HepG2 (cell line): ENCODE data around the gene SF3B2. TPM values are rescaled to one million over a fixed set of nuclear protein-coding genes. Genes with fewer than 3 reads are reported as not detected.

Experiments
- ARID3A ChIP-seq: IDR thresholded peaks from 2 replicates; pipeline ENCODE4 v1.6.1; 2012; ENCODE audit warnings: low read depth, low read length, improper control_type of control experiment
- E2F2 ChIP-seq: sonication (generic); formaldehyde crosslinking; IDR thresholded peaks from 2 replicates; pipeline ENCODE4 v1.4.0; 2020; ENCODE audit warnings: missing genetic modification reagents, borderline replicate concordance
- ETV6 ChIP-seq: sonication (generic); formaldehyde crosslinking; conservative IDR thresholded peaks from 2 replicates; pipeline ENCODE4 v1.4.0; 2020; ENCODE audit warnings: missing genetic modification reagents
- FIP1L1 ChIP-seq: fragments of 200-400 bp; formaldehyde crosslinking; IDR thresholded peaks from 2 replicates; pipeline ENCODE4 v1.6.1; 2018; ENCODE audit warnings: low read depth, mild to moderate bottlenecking, low read length, moderate library complexity, borderline replicate concordance; ENCODE audit not compliant: insufficient read depth
- HINFP ChIP-seq: sonication (generic); formaldehyde crosslinking; IDR thresholded peaks from 2 replicates; pipeline ENCODE4 v1.4.0; 2020; ENCODE audit warnings: low read depth, mild to moderate bottlenecking, missing genetic modification reagents
- MIXL1 ChIP-seq: IDR thresholded peaks from 2 replicates; pipeline ENCODE4 v1.6.1; 2016
- NFE2L2 ChIP-seq: fragments of 150-350 bp; IDR thresholded peaks from 2 replicates; pipeline ENCODE4 v1.6.1; 2014; ENCODE audit warnings: low read length
- PBX2 ChIP-seq: IDR thresholded peaks from 2 replicates; pipeline ENCODE4 v1.6.1; 2016; ENCODE audit warnings: control low read depth
- POGK ChIP-seq: sonication (generic); formaldehyde crosslinking; conservative IDR thresholded peaks from 2 replicates; pipeline ENCODE4 v1.8.0; 2022; ENCODE audit warnings: mild to moderate bottlenecking, moderate library complexity, missing genetic modification reagents
- SP2 ChIP-seq: sonication (generic); formaldehyde crosslinking; IDR thresholded peaks from 2 replicates; pipeline ENCODE4 v1.5.1; 2020; ENCODE audit warnings: mild to moderate bottlenecking, missing genetic modification reagents
- TSC22D2 ChIP-seq: sonication (generic); formaldehyde crosslinking; IDR thresholded peaks from 2 replicates; pipeline ENCODE4 v1.5.1; 2020; ENCODE audit warnings: missing genetic modification reagents, mild to moderate bottlenecking, borderline replicate concordance
- ZBTB25 ChIP-seq: IDR thresholded peaks from 2 replicates; pipeline ENCODE4 v1.6.1; 2018; ENCODE audit warnings: missing genetic modification reagents
- ZNF264 ChIP-seq: sonication (generic); formaldehyde crosslinking; IDR thresholded peaks from 2 replicates; pipeline ENCODE4 v1.4.0; 2020; ENCODE audit warnings: missing genetic modification reagents
- ZNF501 ChIP-seq: sonication (generic); formaldehyde crosslinking; IDR thresholded peaks from 2 replicates; pipeline ENCODE4 v1.5.1; 2020; ENCODE audit warnings: mild to moderate bottlenecking, moderate library complexity, missing genetic modification reagents
- ZNF563 ChIP-seq: sonication (generic); formaldehyde crosslinking; IDR thresholded peaks from 2 replicates; pipeline ENCODE4 v1.8.0; 2022; ENCODE audit warnings: mild to moderate bottlenecking, moderate library complexity, missing genetic modification reagents
- ZNF564 ChIP-seq: sonication (generic); formaldehyde crosslinking; IDR thresholded peaks from 2 replicates; pipeline ENCODE4 v1.8.1; 2023; ENCODE audit warnings: mild to moderate bottlenecking, missing genetic modification reagents
- ZNF720 ChIP-seq: sonication (generic); formaldehyde crosslinking; IDR thresholded peaks from 2 replicates; pipeline ENCODE4 v1.4.0; 2020; ENCODE audit warnings: missing genetic modification reagents
- ZSCAN5A ChIP-seq: sonication (generic); formaldehyde crosslinking; IDR thresholded peaks from 2 replicates; pipeline ENCODE4 v1.8.0; 2022; ENCODE audit warnings: mild to moderate bottlenecking, missing genetic modification reagents, borderline replicate concordance
- polyA plus RNA-seq, 8 experiments: library from polyadenylated mRNA; depleted of rRNA in 3 of 8; stranded (reverse) in 7 of 8; unstranded in 1 of 8; fragments of >200 nt; fragmentation: Illumina TruSeq in 4 of 8; extraction: Trizol in 4 of 8; gene quantifications; 2 replicates each; pipeline versions ENCODE4 v1.2.1 to v1.2.3, GENCODE V29; 2011 to 2016; ENCODE audit warnings: low read depth in 4 of 8, missing spikeins in 1 of 8, mixed read lengths in 1 of 8; ENCODE audit not compliant: insufficient read depth in 1 of 8
- total RNA-seq, 5 experiments: library from RNA; depleted of rRNA; stranded (reverse); fragments of >200 nt; fragmentation: Illumina TruSeq; extraction: Trizol; gene quantifications; 2 replicates each; pipeline ENCODE4 v1.2.3, GENCODE V29; 2016; ENCODE audit warnings: low read depth in 1 of 5

The SF3B2 gene
- total and polyA plus RNA-seq, 2 of the 13 experiments (the other 11 are each of a cell fraction or from before 2014, with no cell fraction given): 70.4 to 153 TPM

- TF ChIP-seq ETV6 (CRISPR knock-in tag) (peak; percentile 83), ZNF564 (CRISPR knock-in tag) (peak; percentile 60; the same call in 1 of the 2 replicates), NFE2L2 (no peak), ZSCAN5A (CRISPR knock-in tag) (0 out of 2 replicates have a peak, but pooled peaks have one; percentile 42), SP2 (CRISPR knock-in tag) (peak; percentile 95), ARID3A (no peak), ZNF720 (CRISPR knock-in tag) (no peak), E2F2 (CRISPR knock-in tag) (peak; percentile 59), PBX2 (CRISPR knock-in tag) (no peak), MIXL1 (CRISPR knock-in tag) (no peak), ZNF563 (peak; percentile 60), ZNF501 (CRISPR knock-in tag) (peak; percentile 86), TSC22D2 (CRISPR knock-in tag) (peak; percentile 61; the same call in 1 of the 2 replicates), FIP1L1 (no peak), HINFP (0 out of 2 replicates have a peak, but pooled peaks have one; percentile 52), ZBTB25 (CRISPR knock-in tag) (peak; percentile 59; the same call in 1 of the 2 replicates), ZNF264 (CRISPR knock-in tag) (peak; percentile 68), POGK (CRISPR knock-in tag) (no peak; the same call in 1 of the 2 replicates)
These were observed at the start of gene SF3B2 (continued) for GRCh38 chr11:66051766-66052663.
